Measurements from ENCODE around the gene PNMA8B. TPM values are rescaled to one million over a fixed set of nuclear protein-coding genes. Genes with fewer than 3 reads are reported as not detected.

Gene PNMA8B
- total RNA-seq, 1 experiment from 2014 or later: not detected

DNA sequence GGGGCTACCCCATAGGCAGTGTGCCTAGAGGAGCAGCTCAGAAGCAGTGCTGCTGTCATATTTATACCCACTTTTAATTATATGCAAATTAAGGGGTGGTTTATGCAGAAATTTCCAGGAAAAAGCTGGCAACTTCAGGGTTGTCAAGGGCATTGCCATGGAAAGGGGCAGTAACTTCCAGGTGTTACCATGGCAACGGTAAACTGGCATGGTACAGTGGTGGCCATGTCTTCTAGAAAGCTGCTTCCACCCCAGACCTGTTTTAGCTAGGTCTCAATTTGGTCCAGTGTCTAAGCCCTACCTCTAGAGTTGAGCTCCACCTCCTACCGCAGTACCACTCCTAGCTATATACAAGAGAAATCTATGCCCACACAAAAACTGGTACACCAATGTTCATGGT, 35.6 kb downstream of the PNMA8B start:
- no peaks in the 10 kb centered on the region for H3K36me3 ChIP-seq (ENCODE audit: control insufficient read depth, insufficient read depth, low read length)
- no TSS peak for BruUV-seq (replicated peaks)
- in situ Hi-C loops (cut with HindIII; ENCODE audit: low pct_unique_long_range_greater_than_20kb, low sequenced_read_pairs) (no loop called here), intact Hi-C loops (cut with micrococcal nuclease; ENCODE audit: unreplicated experiment) (no loop called here)
- no peak overlapping the region for H3K27ac ChIP-seq (ENCODE audit: low read length)
- H3K9me3 ChIP-seq (ENCODE audit: control insufficient read depth, insufficient read depth, low read depth, low read length): no peaks in the 10 kb centered on the region
- H3K4me3 ChIP-seq (ENCODE audit: low read depth in 2 of 2, low read length in 2 of 2): no peak overlapping the region
- H3K27me3 ChIP-seq (ENCODE audit: control insufficient read depth, insufficient read depth, low read length): no peaks in the 10 kb centered on the region
- DNase-seq (ENCODE audit: low read depth, low spot score): no peak
- ChIA-PET POLR2A (no interaction called here), CTCF (interaction anchor here (0.6 kb wide), 1 partner anchor 102 kb away, joined by 3 read pairs; no protein-coding TSS in a partner anchor)
- no peaks in the 10 kb centered on the region for H3K4me1 ChIP-seq (ENCODE audit: control insufficient read depth, insufficient read depth, low read length)
- TF ChIP-seq SIN3A (IDR thresholded peaks at IDR 0.05; ENCODE audit: borderline replicate concordance, insufficient read depth, low read depth, low read length) (no peak), TCF7L2 (IDR thresholded peaks at IDR 0.05; ENCODE audit: low read depth, low read length) (no peak), POLR2AphosphoS5 (IDR thresholded peaks at IDR 0.05; ENCODE audit: low read depth, low read length) (no peak)
- TF ChIP-seq, protein P1, sequence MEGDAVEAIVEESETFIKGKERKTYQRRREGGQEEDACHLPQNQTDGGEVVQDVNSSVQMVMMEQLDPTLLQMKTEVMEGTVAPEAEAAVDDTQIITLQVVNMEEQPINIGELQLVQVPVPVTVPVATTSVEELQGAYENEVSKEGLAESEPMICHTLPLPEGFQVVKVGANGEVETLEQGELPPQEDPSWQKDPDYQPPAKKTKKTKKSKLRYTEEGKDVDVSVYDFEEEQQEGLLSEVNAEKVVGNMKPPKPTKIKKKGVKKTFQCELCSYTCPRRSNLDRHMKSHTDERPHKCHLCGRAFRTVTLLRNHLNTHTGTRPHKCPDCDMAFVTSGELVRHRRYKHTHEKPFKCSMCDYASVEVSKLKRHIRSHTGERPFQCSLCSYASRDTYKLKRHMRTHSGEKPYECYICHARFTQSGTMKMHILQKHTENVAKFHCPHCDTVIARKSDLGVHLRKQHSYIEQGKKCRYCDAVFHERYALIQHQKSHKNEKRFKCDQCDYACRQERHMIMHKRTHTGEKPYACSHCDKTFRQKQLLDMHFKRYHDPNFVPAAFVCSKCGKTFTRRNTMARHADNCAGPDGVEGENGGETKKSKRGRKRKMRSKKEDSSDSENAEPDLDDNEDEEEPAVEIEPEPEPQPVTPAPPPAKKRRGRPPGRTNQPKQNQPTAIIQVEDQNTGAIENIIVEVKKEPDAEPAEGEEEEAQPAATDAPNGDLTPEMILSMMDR (IDR thresholded peaks at IDR 0.05): no peak
- TF ChIP-seq, protein P2, sequence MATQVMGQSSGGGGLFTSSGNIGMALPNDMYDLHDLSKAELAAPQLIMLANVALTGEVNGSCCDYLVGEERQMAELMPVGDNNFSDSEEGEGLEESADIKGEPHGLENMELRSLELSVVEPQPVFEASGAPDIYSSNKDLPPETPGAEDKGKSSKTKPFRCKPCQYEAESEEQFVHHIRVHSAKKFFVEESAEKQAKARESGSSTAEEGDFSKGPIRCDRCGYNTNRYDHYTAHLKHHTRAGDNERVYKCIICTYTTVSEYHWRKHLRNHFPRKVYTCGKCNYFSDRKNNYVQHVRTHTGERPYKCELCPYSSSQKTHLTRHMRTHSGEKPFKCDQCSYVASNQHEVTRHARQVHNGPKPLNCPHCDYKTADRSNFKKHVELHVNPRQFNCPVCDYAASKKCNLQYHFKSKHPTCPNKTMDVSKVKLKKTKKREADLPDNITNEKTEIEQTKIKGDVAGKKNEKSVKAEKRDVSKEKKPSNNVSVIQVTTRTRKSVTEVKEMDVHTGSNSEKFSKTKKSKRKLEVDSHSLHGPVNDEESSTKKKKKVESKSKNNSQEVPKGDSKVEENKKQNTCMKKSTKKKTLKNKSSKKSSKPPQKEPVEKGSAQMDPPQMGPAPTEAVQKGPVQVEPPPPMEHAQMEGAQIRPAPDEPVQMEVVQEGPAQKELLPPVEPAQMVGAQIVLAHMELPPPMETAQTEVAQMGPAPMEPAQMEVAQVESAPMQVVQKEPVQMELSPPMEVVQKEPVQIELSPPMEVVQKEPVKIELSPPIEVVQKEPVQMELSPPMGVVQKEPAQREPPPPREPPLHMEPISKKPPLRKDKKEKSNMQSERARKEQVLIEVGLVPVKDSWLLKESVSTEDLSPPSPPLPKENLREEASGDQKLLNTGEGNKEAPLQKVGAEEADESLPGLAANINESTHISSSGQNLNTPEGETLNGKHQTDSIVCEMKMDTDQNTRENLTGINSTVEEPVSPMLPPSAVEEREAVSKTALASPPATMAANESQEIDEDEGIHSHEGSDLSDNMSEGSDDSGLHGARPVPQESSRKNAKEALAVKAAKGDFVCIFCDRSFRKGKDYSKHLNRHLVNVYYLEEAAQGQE (IDR thresholded peaks at IDR 0.05; ENCODE audit: insufficient read depth in 1 of 2, low read depth in 2 of 2, low read length in 1 of 2): no peak
- ATAC-seq: no peak

DNA sequence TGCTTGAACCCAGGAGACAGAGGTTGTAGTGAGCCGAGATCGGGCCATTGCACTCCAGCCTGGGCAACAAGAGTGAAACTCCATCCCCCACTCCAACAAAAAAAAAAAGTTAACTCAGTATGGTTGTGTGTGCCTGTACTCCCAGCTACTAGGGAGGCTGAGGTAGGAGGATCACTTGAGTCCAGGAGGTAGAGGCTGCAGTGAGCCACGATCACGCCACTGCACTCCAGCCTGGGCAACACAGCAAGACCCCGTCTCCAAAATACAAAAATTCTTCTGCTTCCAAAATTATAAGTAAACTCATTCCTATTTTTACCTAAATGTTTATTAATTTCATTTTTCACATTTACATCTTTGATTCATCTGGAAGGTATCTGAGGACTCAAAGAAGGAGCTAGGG, 38.7 kb downstream of the PNMA8B start:
- Histone ChIP-seq H3K36me3 (ENCODE audit: control insufficient read depth, insufficient read depth, low read length) (no peaks in the 10 kb centered on the region), H3K9me3 (ENCODE audit: control insufficient read depth, insufficient read depth, low read depth, low read length) (no peaks in the 10 kb centered on the region), H3K4me3 (ENCODE audit: low read depth in 2 of 2, low read length in 2 of 2) (no peak overlapping the region), H3K4me1 (ENCODE audit: control insufficient read depth, insufficient read depth, low read length) (no peaks in the 10 kb centered on the region), H3K27me3 (ENCODE audit: control insufficient read depth, insufficient read depth, low read length) (no peaks in the 10 kb centered on the region), H3K27ac (ENCODE audit: low read length) (no peak overlapping the region)
- DNase-seq (ENCODE audit: low read depth, low spot score) (no peak), ATAC-seq (no peak)
- intact Hi-C loops (cut with micrococcal nuclease; ENCODE audit: unreplicated experiment) (no loop called here), in situ Hi-C loops (cut with HindIII; ENCODE audit: low pct_unique_long_range_greater_than_20kb, low sequenced_read_pairs) (no loop called here)
- ChIA-PET POLR2A (no interaction called here), CTCF (no interaction called here)
- BruUV-seq (replicated peaks): no TSS peak
- TF ChIP-seq TCF7L2 (IDR thresholded peaks at IDR 0.05; ENCODE audit: low read depth, low read length) (no peak), SIN3A (IDR thresholded peaks at IDR 0.05; ENCODE audit: borderline replicate concordance, insufficient read depth, low read depth, low read length) (no peak), POLR2AphosphoS5 (IDR thresholded peaks at IDR 0.05; ENCODE audit: low read depth, low read length) (no peak)
- TF ChIP-seq, protein P1 (IDR thresholded peaks at IDR 0.05): no peak
- TF ChIP-seq, protein P2 (IDR thresholded peaks at IDR 0.05; ENCODE audit: insufficient read depth in 1 of 2, low read depth in 2 of 2, low read length in 1 of 2): no peak

All from Panc1 (cell line).